ENCODE data around the gene ABCC11.

- TF ChIP-seq CTCF (IDR thresholded peaks at IDR 0.05; ENCODE audit: low read depth, low read length), result no peak
- no peak for TF ChIP-seq EZH2phosphoT487 (IDR thresholded peaks at IDR 0.05; ENCODE audit: low read depth)
Observed at GRCh38 chr16:48137822-48138221, 109.5 kb downstream of the ABCC11 start.

Data from OCI-LY3 (cell line).